VCaP (cell line): ENCODE data around the gene CABP7.
A peak's percentile ranks its signal among the peaks of the same experiment; 100 is the strongest.

Experiments
- H3K27ac ChIP-seq: fragments of 450-650 bp; 2 replicates; pipeline ENCODE4 v1.5.1; 2017
- TF ChIP-seq, protein P1 (sequence below): fragments of 450-650 bp; conservative IDR thresholded peaks from 2 replicates; pipeline ENCODE4 v1.5.1; 2017; ENCODE audit warnings: mild to moderate bottlenecking, moderate library complexity

Gene CABP7

DNA sequence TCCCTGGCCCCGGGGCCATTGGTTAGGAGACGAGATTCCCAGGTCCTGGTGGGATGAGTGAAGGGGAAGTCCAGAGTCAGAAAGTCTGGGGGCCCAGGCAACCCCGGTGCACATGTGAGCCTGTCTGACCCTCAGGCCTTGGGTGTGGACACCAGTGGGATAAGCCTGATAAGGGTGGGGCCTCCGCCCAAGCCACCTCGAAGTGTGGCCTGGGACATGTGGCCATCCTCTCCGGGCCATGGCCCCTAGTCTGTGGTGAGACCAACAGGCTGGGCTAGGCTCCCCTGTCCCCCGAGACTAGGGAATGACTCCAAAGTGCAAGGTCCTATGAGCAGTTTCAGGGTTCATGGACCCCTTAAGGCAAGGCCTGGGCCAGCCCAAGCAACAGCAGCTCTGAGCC lies 6.3 kb downstream of the CABP7 start:
- no peak overlapping the region for H3K27ac ChIP-seq
- TF ChIP-seq, protein P1, sequence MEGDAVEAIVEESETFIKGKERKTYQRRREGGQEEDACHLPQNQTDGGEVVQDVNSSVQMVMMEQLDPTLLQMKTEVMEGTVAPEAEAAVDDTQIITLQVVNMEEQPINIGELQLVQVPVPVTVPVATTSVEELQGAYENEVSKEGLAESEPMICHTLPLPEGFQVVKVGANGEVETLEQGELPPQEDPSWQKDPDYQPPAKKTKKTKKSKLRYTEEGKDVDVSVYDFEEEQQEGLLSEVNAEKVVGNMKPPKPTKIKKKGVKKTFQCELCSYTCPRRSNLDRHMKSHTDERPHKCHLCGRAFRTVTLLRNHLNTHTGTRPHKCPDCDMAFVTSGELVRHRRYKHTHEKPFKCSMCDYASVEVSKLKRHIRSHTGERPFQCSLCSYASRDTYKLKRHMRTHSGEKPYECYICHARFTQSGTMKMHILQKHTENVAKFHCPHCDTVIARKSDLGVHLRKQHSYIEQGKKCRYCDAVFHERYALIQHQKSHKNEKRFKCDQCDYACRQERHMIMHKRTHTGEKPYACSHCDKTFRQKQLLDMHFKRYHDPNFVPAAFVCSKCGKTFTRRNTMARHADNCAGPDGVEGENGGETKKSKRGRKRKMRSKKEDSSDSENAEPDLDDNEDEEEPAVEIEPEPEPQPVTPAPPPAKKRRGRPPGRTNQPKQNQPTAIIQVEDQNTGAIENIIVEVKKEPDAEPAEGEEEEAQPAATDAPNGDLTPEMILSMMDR, result no peak

GRCh38 chr22:29726512-29727130 lies 6.8 kb downstream of the CABP7 start:
- TF ChIP-seq, protein P1, result no peak
- no peak overlapping the region for H3K27ac ChIP-seq

DNA sequence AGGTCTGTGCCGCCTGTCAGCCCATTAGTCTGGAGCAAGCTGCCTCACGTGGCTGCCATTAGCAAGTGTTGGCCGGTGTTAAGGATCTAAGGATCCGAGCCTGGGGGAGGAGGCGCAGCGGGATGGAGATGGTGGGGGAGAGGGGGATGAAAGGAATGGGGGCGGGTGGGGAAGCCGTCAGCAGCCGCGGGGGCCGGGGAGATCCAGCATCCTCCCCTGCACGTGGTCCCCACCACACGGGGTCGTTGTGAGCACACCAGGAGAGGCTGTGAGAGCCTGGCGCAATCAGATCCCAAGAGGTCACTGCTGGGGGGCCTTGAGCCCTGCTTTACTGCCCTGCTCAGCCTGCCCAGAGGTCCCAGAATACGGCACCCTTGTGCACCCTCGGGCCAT lies 7.3 kb downstream of the CABP7 start:
- TF ChIP-seq, protein P1, result peak; percentile 20; the same call in 1 of the 2 replicates
- H3K27ac ChIP-seq, result no peak overlapping the region

GRCh38 chr22:29729161-29729560 lies 9.4 kb downstream of the CABP7 start:
- TF ChIP-seq, protein P1, result no peak
- no peak overlapping the region for H3K27ac ChIP-seq

DNA sequence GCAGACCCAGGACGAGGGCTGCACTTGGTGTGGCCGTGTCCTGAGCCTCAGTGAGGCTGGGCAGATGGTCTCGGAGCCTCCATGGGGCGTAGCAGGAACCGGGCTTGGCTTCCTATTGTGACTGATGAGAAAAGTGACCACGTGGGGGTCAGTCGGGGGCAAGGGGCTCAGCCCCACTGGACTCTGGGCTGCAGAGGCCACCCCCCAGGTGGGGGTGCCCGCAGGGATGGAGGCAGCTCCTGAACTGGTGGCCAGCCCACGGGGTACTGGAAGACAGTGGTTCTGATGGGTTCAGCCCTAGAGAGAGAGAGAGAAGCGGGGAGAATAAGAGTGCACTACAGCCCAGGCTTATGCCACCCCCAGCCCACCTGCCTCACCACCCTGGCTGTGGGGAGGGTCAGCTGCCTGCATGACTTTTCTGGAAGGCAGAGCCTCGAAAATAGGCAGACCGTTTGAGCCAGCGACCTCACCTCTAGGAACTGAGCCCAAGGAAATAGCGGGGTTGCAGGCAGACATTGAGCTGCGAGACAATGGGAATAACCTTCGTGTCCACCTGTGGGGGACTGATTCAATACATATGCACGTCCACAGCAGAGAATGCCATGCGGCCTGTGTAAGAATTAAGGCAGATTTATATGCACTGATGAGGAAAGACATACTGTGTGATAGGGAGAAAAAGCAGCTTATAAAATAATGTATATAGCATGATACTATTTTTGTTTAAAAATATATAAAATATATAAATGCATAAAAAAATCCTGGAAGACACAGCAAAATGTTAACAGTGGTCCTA lies 11.5 kb downstream of the CABP7 start:
- TF ChIP-seq, protein P1, result no peak
- no peak overlapping the region for H3K27ac ChIP-seq

- TF ChIP-seq, protein P1, result no peak
- H3K27ac ChIP-seq, result no peak overlapping the region
These were observed 13.1 kb downstream of the CABP7 start for GRCh38 chr22:29732883-29733282.

DNA sequence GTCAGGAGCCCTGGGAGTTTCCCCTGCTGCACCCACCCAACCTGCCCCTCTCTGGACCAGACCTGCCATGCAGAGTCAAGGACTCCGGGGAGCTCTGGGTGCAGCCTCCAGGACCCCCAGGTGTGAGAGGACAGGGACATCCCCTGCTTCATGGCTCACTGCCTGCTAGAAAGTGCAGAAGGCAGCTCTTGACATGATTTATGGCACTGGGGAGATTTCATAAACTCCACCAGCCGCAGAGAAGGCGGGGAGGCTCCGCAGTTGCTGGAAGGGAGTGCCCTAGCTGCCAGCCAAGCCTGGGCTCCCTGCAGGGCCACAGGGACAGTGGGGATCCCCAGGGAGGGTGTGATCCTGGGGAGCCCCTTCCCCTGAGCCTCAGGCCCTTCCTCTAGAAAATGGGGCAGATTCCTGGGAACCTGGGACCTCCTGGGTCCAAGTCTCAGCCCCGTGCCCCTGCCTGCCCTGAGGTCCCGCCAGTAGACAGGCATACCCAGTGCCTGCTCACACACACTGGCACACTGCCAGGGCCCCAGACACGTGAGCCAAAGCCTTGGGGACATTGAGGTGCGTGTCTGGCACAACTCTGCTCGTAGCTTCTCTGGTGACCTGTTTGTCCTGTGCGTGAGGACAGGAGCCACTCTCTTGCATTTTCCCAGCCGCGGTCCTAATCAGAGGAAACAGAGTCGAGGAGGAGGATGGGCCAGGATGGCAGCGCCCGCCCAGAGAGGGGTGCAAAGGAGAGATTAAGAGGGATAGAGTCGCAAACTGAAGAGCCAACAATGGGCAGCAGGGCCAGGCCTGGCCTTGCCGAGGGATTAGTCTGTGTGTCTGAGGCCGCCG lies 13.8 kb downstream of the CABP7 start:
- H3K27ac ChIP-seq, result no peak overlapping the region
- TF ChIP-seq, protein P1, result no peak
